ENCODE data around the gene CDC7. TPM values are rescaled to one million over a fixed set of nuclear protein-coding genes. Genes with fewer than 3 reads are reported as not detected.
"Not testable (repeated sequence)": the region's sequence is repeated elsewhere in the genome, so short reads cannot be mapped to it uniquely, and the experiment has no call there.

The CDC7 gene
- total RNA-seq, 2 experiments from 2014 or later: 35.8 to 54.5 TPM

DNA sequence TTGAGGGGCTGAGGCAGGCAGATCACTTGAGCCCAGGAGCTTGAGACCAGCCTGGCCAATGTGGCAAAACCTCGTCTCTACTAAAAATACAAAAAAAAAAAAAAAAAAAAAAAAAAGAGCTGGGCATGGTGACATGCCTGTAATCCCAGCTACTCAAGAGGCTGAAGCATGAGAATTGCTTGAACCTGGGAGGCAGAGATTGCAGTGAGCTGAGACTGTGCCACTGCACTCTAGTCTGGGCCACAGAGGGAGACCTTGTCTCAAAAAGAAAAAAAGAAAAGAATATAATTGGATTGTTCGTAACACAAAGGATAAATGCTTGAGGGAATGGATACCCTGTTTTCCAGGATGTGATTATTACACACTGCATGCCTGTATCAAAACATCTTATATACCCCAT is 18.5 kb downstream of the CDC7 start:
- intact Hi-C loops (cut with micrococcal nuclease; ENCODE audit: unreplicated experiment): not testable (repeated sequence)

DNA sequence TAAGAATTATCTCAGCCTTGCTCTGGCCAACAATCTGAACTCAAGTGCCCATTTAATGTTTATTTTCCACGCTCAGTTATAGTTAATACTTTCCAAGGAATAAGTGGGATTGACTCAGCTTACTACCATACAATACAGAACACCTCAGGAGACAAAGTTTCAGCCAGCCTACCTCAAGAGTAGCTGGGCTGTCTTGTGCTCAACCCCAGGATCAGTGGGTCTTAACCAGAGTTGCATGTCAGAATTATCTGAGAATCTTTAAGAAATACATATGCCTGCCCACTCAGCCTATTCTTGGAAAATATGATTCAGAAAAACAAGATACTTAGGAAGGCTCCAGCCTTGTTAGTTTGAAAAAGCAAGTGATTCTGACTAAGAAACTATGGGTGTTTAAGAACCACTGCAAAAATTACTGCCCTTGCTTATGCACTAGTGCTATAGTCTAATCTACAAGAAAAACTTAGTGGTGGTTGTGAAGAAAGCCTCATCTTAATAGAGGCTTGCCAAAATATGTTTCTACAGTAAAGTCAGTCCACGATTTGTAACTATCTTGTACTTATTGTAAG is 20.4 kb downstream of the CDC7 start:
- H3K4me3 ChIP-seq (ENCODE audit: low read depth, low read length, poor library complexity, severe bottlenecking): no peak overlapping the region
- no peaks in the 10 kb centered on the region for H3K79me2 ChIP-seq (ENCODE audit: insufficient read depth, low read depth, low read length)
- H3K4me2 ChIP-seq (ENCODE audit: low read length): no peak overlapping the region
- no TSS peak for BruUV-seq (replicated peaks)
- no peak for DNase-seq (ENCODE audit: low spot score)
- intact Hi-C loops (cut with micrococcal nuclease; ENCODE audit: unreplicated experiment): no loop called here
- H3K9me2 ChIP-seq (ENCODE audit: insufficient read depth, low read length): no peaks in the 10 kb centered on the region
- H3K36me3 ChIP-seq (ENCODE audit: insufficient read depth, low read length): peaks cover 90% of the 10 kb centered on the region
- POLR2A ChIA-PET: no interaction called here
- TF ChIP-seq, protein P1, sequence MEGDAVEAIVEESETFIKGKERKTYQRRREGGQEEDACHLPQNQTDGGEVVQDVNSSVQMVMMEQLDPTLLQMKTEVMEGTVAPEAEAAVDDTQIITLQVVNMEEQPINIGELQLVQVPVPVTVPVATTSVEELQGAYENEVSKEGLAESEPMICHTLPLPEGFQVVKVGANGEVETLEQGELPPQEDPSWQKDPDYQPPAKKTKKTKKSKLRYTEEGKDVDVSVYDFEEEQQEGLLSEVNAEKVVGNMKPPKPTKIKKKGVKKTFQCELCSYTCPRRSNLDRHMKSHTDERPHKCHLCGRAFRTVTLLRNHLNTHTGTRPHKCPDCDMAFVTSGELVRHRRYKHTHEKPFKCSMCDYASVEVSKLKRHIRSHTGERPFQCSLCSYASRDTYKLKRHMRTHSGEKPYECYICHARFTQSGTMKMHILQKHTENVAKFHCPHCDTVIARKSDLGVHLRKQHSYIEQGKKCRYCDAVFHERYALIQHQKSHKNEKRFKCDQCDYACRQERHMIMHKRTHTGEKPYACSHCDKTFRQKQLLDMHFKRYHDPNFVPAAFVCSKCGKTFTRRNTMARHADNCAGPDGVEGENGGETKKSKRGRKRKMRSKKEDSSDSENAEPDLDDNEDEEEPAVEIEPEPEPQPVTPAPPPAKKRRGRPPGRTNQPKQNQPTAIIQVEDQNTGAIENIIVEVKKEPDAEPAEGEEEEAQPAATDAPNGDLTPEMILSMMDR (conservative IDR thresholded peaks at IDR 0.05; ENCODE audit: low read length): no peak
- no peak for TF ChIP-seq EZH2phosphoT487 (IDR thresholded peaks at IDR 0.05; ENCODE audit: borderline replicate concordance, low read depth, low read length)
- no peak overlapping the region for H2AFZ ChIP-seq (ENCODE audit: low read length)
- H3K4me1 ChIP-seq (ENCODE audit: insufficient read depth, low read length, poor library complexity, severe bottlenecking): no peaks in the 10 kb centered on the region
- H3K9me3 ChIP-seq (ENCODE audit: low read length): no peaks in the 10 kb centered on the region
- CTCF ChIA-PET (ENCODE audit: unreplicated experiment): no interaction called here
- no peaks in the 10 kb centered on the region for H4K20me1 ChIP-seq (ENCODE audit: insufficient read depth, low read length)
- no peak overlapping the region for H3K27ac ChIP-seq (ENCODE audit: low read depth, low read length, poor library complexity, severe bottlenecking)

More for the DNA sequence above, 18.5 kb downstream of the CDC7 start:
- H3K4me3 ChIP-seq (ENCODE audit: low read depth, low read length, poor library complexity, severe bottlenecking); DNase-seq (ENCODE audit: low spot score); H3K79me2 ChIP-seq (ENCODE audit: insufficient read depth, low read depth, low read length); H3K9me3 ChIP-seq (ENCODE audit: low read length); H2AFZ ChIP-seq (ENCODE audit: low read length); CTCF ChIA-PET (ENCODE audit: unreplicated experiment); H3K9me2 ChIP-seq (ENCODE audit: insufficient read depth, low read length); H4K20me1 ChIP-seq (ENCODE audit: insufficient read depth, low read length); H3K27ac ChIP-seq (ENCODE audit: low read depth, low read length, poor library complexity, severe bottlenecking); BruUV-seq (replicated peaks); H3K4me1 ChIP-seq (ENCODE audit: insufficient read depth, low read length, poor library complexity, severe bottlenecking); H3K4me2 ChIP-seq (ENCODE audit: low read length): not testable (repeated sequence)
- peaks cover 90% of the 10 kb centered on the region for H3K36me3 ChIP-seq (ENCODE audit: insufficient read depth, low read length)
- POLR2A ChIA-PET: interaction anchor here (0.6 to 1.9 kb wide), 8 partner anchors 12 to 445 kb away, joined by 3 to 9 read pairs (median 3); no protein-coding TSS in a partner anchor

DNA sequence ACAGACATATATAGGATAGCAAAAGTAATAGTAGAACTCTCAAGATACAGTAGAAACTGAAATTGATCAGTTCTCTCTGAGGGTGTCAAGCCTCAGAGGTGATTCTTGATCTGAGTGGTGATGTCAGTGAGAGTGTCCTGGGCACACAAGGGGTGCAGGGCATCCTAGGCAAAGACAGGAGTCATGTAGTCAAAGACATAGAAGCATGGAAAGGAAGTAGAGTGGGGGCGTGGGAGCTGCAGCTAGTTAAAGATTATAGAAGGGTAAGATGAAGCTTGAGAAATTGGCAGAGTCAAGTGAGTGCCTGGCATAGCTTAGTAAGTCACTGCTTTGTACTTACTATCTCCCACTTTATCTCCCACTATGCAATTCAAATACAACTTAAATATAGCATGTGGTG is 22.8 kb downstream of the CDC7 start:
- H3K36me3 ChIP-seq (ENCODE audit: insufficient read depth, low read length): peaks cover 73% of the 10 kb centered on the region
- H2AFZ ChIP-seq (ENCODE audit: low read length): no peak overlapping the region
- no TSS peak for BruUV-seq (replicated peaks)
- TF ChIP-seq, protein P1 (conservative IDR thresholded peaks at IDR 0.05; ENCODE audit: low read length): no peak
- no peak for TF ChIP-seq EZH2phosphoT487 (IDR thresholded peaks at IDR 0.05; ENCODE audit: borderline replicate concordance, low read depth, low read length)
- intact Hi-C loops (cut with micrococcal nuclease; ENCODE audit: unreplicated experiment): no loop called here
- H3K4me3 ChIP-seq (ENCODE audit: low read depth, low read length, poor library complexity, severe bottlenecking): no peak overlapping the region
- H3K4me2 ChIP-seq (ENCODE audit: low read length): no peak overlapping the region
- no peak overlapping the region for H3K27ac ChIP-seq (ENCODE audit: low read depth, low read length, poor library complexity, severe bottlenecking)
- POLR2A ChIA-PET: interaction anchor here (0.5 to 3.2 kb wide), 2 partner anchors 10 to 511 kb away, joined by 3 to 22 read pairs; no protein-coding TSS in a partner anchor
- no peaks in the 10 kb centered on the region for H4K20me1 ChIP-seq (ENCODE audit: insufficient read depth, low read length)
- DNase-seq (ENCODE audit: low spot score): no peak
- H3K9me3 ChIP-seq (ENCODE audit: low read length): no peaks in the 10 kb centered on the region
- H3K4me1 ChIP-seq (ENCODE audit: insufficient read depth, low read length, poor library complexity, severe bottlenecking): no peaks in the 10 kb centered on the region
- no peaks in the 10 kb centered on the region for H3K9me2 ChIP-seq (ENCODE audit: insufficient read depth, low read length)
- CTCF ChIA-PET (ENCODE audit: unreplicated experiment): interaction anchor here (1.3 kb wide), 1 partner anchor 17 kb away, joined by 4 read pairs; no protein-coding TSS in a partner anchor
- H3K79me2 ChIP-seq (ENCODE audit: insufficient read depth, low read depth, low read length): no peaks in the 10 kb centered on the region

Data from OCI-LY7 (cell line).